Jurkat, Clone E6-1 (cell line): ENCODE results near the gene VPS8.

ENCODE experiments used
- DNase-seq: peaks from one replicate; pipeline ENCODE4 v3.0.0-alpha.2; 2011; ENCODE audit warnings: low read depth, low spot score
- H3K4me3 ChIP-seq: 2 replicates; pipeline ENCODE4 v1.5.1; 2011; ENCODE audit warnings: mild to moderate bottlenecking, low read length, control low read depth, moderate library complexity

VPS8 gene

GRCh38 chr3:185094697-185095096 lies 282.7 kb downstream of the VPS8 start:
- H3K4me3 ChIP-seq, result no peak overlapping the region
- DNase-seq, result no peak
